Lower leg skin (tissue), 3 donors: Measurements from ENCODE around the gene WWC1.

Source experiments
- POLR2A ChIP-seq, 2 donors: fragments of 450-650 bp; IDR thresholded peaks; one replicate each; pipeline ENCODE4 v1.6.1; 2016 to 2017; ENCODE audit warnings: antibody characterized with exemption in 2 of 2, mild to moderate bottlenecking in 1 of 2, moderate library complexity in 1 of 2
- TF ChIP-seq, protein P1 (sequence below), 3 donors: fragments of 450-650 bp; IDR thresholded peaks; one replicate each; pipeline ENCODE4 v1.5.1; 2016; ENCODE audit warnings: antibody characterized with exemption in 3 of 3, mild to moderate bottlenecking in 3 of 3, moderate library complexity in 2 of 3

DNA sequence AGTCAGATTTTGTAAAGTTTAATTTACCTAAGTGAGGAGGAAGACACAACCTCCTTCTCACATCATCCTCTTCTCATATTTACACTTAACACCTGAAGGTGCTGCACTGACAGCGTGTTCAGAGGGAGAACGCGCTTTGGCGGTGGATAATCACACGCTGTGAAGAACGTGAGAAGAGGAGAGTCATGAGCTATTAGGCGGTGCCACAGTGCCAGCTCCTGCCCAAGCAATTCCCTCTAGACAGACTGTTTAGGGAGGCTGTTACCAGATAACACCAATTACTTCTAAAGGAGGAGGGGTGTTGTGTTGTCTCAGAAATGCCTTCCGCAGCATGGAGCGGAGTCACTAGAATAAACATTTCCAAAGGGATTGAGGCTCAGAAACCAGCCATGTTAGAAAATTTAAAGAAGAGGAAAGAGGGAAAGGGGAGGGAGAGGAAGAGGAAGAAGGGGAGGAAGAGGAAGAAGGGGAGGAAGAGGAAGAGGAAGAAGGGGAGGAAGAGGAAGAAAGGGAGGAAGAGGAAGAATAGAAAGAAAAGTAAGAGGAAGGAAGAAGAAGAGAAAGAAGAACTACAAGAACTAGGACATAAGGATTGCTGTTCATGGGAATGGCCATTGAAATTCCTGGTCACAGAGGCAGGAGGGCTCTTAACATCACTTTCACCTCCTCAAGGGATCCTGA is 37.3 kb upstream of the WWC1 start:
- TF ChIP-seq POLR2A (IDR thresholded peaks at IDR 0.05) = no peak
- TF ChIP-seq, protein P1, sequence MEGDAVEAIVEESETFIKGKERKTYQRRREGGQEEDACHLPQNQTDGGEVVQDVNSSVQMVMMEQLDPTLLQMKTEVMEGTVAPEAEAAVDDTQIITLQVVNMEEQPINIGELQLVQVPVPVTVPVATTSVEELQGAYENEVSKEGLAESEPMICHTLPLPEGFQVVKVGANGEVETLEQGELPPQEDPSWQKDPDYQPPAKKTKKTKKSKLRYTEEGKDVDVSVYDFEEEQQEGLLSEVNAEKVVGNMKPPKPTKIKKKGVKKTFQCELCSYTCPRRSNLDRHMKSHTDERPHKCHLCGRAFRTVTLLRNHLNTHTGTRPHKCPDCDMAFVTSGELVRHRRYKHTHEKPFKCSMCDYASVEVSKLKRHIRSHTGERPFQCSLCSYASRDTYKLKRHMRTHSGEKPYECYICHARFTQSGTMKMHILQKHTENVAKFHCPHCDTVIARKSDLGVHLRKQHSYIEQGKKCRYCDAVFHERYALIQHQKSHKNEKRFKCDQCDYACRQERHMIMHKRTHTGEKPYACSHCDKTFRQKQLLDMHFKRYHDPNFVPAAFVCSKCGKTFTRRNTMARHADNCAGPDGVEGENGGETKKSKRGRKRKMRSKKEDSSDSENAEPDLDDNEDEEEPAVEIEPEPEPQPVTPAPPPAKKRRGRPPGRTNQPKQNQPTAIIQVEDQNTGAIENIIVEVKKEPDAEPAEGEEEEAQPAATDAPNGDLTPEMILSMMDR (IDR thresholded peaks at IDR 0.05) = no peak
